ENCODE data around the gene COX8A.

DNA sequence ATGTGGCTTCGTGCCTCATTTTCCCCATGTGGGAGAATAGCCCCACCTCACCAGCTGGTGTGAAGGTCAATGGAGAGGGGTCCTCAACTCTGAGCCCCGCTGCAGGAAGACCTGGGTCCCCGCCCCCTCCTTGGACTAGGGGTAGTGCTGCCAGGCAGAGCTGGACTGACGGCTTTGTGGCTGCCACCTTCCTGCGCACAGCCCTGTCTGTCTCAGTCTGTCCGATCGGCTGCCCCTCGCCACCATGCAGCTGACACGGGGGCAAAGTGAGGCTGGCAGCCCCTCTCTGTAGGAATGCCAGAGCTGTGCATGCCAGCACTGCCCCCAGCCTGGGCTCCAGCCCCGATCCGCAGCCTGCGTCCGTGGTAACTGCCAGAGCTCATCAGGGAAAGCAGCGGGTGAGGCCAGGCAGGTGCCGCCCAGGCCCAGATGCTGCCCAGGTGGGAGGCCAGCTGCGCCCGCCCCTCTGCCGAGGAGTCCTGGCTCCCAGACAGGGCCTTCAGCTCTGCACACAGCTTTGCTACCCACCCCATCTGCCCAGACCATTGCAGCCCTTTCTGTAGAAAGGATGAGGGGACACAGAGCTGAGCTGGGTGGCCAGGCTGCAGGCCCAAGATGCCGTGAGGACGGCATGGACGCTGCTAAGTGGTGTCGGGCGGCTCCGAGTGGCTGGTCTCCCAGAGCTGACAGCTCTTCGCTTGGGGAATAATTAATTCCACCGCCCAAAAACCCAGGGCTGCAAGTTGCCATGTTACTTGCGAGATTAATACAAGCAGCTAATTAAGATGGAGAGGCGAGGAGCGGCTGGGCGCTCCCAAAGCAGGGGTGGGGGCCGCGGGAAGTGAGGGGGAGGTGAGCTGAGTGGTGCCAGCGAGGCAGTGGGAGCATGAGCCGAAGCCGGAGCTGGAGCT, 41.8 kb downstream of the COX8A start:
- TF ChIP-seq EZH2 (IDR thresholded peaks at IDR 0.05; ENCODE audit: borderline replicate concordance, low read length) = no peak
- TF ChIP-seq, protein P1, sequence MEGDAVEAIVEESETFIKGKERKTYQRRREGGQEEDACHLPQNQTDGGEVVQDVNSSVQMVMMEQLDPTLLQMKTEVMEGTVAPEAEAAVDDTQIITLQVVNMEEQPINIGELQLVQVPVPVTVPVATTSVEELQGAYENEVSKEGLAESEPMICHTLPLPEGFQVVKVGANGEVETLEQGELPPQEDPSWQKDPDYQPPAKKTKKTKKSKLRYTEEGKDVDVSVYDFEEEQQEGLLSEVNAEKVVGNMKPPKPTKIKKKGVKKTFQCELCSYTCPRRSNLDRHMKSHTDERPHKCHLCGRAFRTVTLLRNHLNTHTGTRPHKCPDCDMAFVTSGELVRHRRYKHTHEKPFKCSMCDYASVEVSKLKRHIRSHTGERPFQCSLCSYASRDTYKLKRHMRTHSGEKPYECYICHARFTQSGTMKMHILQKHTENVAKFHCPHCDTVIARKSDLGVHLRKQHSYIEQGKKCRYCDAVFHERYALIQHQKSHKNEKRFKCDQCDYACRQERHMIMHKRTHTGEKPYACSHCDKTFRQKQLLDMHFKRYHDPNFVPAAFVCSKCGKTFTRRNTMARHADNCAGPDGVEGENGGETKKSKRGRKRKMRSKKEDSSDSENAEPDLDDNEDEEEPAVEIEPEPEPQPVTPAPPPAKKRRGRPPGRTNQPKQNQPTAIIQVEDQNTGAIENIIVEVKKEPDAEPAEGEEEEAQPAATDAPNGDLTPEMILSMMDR (IDR thresholded peaks at IDR 0.05; ENCODE audit: low read length) = no peak

Measured in OCI-LY1 (cell line).